HepG2 (cell line): ENCODE data around the gene PLLP. TPM values are rescaled to one million over a fixed set of nuclear protein-coding genes. Genes with fewer than 3 reads are reported as not detected.
A peak's percentile ranks its signal among the peaks of the same experiment; 100 is the strongest.

Experiments
- ATF7-NPFF ChIP-seq: sonication (generic); formaldehyde crosslinking; IDR thresholded peaks from 2 replicates; pipeline ENCODE4 v1.8.1; 2023; ENCODE audit warnings: mild to moderate bottlenecking, low read depth, missing genetic modification reagents, moderate library complexity
- FLYWCH1 ChIP-seq: sonication (generic); formaldehyde crosslinking; IDR thresholded peaks from 2 replicates; pipeline ENCODE4 v1.8.1; 2023; ENCODE audit warnings: mild to moderate bottlenecking, missing genetic modification reagents
- FOXP4 ChIP-seq: sonication (generic); formaldehyde crosslinking; IDR thresholded peaks from 2 replicates; pipeline ENCODE4 v1.4.0; 2020; ENCODE audit warnings: missing genetic modification reagents
- HMGA1 ChIP-seq: sonication (generic); formaldehyde crosslinking; conservative IDR thresholded peaks from 2 replicates; pipeline ENCODE4 v1.4.0; 2020; ENCODE audit warnings: missing genetic modification reagents
- MAX ChIP-seq: IDR thresholded peaks from 2 replicates; pipeline ENCODE4 v1.6.1; 2012; ENCODE audit warnings: inconsistent platforms
- MEF2D ChIP-seq: sonication (generic); formaldehyde crosslinking; IDR thresholded peaks from 2 replicates; pipeline ENCODE4 v1.5.1; 2020; ENCODE audit warnings: mild to moderate bottlenecking, missing genetic modification reagents
- MTA1 ChIP-seq: sonication (generic); formaldehyde crosslinking; IDR thresholded peaks from 2 replicates; pipeline ENCODE4 v1.4.0; 2020; ENCODE audit warnings: missing genetic modification reagents, mild to moderate bottlenecking, borderline replicate concordance
- ONECUT2 ChIP-seq: sonication (generic); formaldehyde crosslinking; IDR thresholded peaks from 2 replicates; pipeline ENCODE4 v1.4.0; 2020; ENCODE audit warnings: missing genetic modification reagents
- PAWR ChIP-seq: sonication (generic); formaldehyde crosslinking; IDR thresholded peaks from 2 replicates; pipeline ENCODE4 v1.4.0; 2020; ENCODE audit warnings: missing genetic modification reagents, mild to moderate bottlenecking, borderline replicate concordance
- POGZ ChIP-seq: sonication (generic); formaldehyde crosslinking; IDR thresholded peaks from 2 replicates; pipeline ENCODE4 v1.4.0; 2020; ENCODE audit warnings: mild to moderate bottlenecking, missing genetic modification reagents
- SALL2 ChIP-seq: sonication (generic); formaldehyde crosslinking; IDR thresholded peaks from 2 replicates; pipeline ENCODE4 v1.8.1; 2023; ENCODE audit warnings: mild to moderate bottlenecking, missing genetic modification reagents, inconsistent platforms
- SNAPC5 ChIP-seq: sonication (generic); formaldehyde crosslinking; IDR thresholded peaks from 2 replicates; pipeline ENCODE4 v1.8.1; 2023; ENCODE audit warnings: mild to moderate bottlenecking, missing genetic modification reagents, borderline replicate concordance
- ZBTB20 ChIP-seq: sonication (generic); formaldehyde crosslinking; IDR thresholded peaks from 2 replicates; pipeline ENCODE4 v1.8.1; 2023; ENCODE audit warnings: missing genetic modification reagents, low read depth, mild to moderate bottlenecking, borderline replicate concordance
- ZBTB49 ChIP-seq: sonication (generic); formaldehyde crosslinking; IDR thresholded peaks from 2 replicates; pipeline ENCODE4 v1.4.0; 2020; ENCODE audit warnings: missing genetic modification reagents, borderline replicate concordance
- ZNF136 ChIP-seq: sonication (generic); formaldehyde crosslinking; IDR thresholded peaks from 2 replicates; pipeline ENCODE4 v1.8.1; 2022; ENCODE audit warnings: low read depth, mild to moderate bottlenecking, moderate library complexity, missing genetic modification reagents
- ZNF841 ChIP-seq: sonication (generic); formaldehyde crosslinking; IDR thresholded peaks from 2 replicates; pipeline ENCODE4 v1.8.1; 2023; ENCODE audit warnings: missing genetic modification reagents, borderline replicate concordance
- polyA plus RNA-seq, 8 experiments: library from polyadenylated mRNA; depleted of rRNA in 3 of 8; stranded (reverse) in 7 of 8; unstranded in 1 of 8; fragments of >200 nt; fragmentation: Illumina TruSeq in 4 of 8; extraction: Trizol in 4 of 8; gene quantifications; 2 replicates each; pipeline versions ENCODE4 v1.2.1 to v1.2.3, GENCODE V29; 2011 to 2016; ENCODE audit warnings: low read depth in 4 of 8, missing spikeins in 1 of 8, mixed read lengths in 1 of 8; ENCODE audit not compliant: insufficient read depth in 1 of 8
- total RNA-seq, 5 experiments: library from RNA; depleted of rRNA; stranded (reverse); fragments of >200 nt; fragmentation: Illumina TruSeq; extraction: Trizol; gene quantifications; 2 replicates each; pipeline ENCODE4 v1.2.3, GENCODE V29; 2016; ENCODE audit warnings: low read depth in 1 of 5
- TF ChIP-seq, protein P1 (sequence below): sonication (generic); formaldehyde crosslinking; IDR thresholded peaks from 2 replicates; pipeline ENCODE4 v1.4.0; 2020; ENCODE audit warnings: mild to moderate bottlenecking, low read depth, missing genetic modification reagents
- TF ChIP-seq, protein P2 (sequence below): sonication (generic); formaldehyde crosslinking; IDR thresholded peaks from 2 replicates; pipeline ENCODE4 v1.4.0; 2020; ENCODE audit warnings: missing genetic modification reagents
- TF ChIP-seq, protein P3 (sequence below): IDR thresholded peaks from 2 replicates; pipeline ENCODE4 v1.6.1; 2016; ENCODE audit warnings: low read depth, borderline replicate concordance

PLLP gene
- total and polyA plus RNA-seq, 2 of the 13 experiments (the other 11 are each of a cell fraction or from before 2014, with no cell fraction given), result 60.6 to 127 TPM

DNA sequence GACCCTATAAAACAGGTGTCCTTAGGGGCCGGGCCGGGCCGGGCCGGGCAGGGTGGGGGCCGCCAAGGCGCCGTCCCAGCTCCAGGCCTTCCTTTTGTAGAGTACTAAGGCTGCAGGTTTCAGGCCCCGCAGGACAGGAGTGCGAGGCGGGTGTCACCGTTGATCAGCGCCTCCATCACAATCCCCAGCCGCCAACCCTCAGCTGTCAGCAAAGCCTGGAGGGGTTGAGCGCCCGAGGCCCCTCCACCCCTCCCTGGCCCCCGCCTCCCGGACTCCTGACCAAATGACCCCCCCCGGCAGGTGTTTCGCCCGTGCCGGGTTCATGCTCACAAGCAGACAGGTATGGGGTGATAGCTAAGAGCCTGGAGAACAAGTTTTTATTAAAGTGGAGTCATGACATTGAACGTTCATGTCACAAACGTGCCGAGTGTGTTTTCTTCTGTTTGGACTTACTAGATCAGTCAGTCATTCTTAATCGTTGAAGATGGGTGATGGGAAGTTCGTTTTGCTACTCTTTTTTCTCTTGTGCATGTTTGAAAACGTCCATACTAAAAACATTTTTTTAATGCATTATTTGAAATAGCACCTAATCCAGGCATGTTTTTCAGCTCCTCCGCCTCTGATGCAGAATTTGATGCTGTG is 38.9 kb downstream of the PLLP start (continued):
- TF ChIP-seq MEF2D (no peak), SNAPC5 (CRISPR knock-in tag) (no peak), POGZ (CRISPR knock-in tag) (no peak), MAX (no peak), ONECUT2 (no peak), FOXP4 (CRISPR knock-in tag) (0 out of 2 replicates have a peak, but pooled peaks have one; percentile 2), PAWR (CRISPR knock-in tag) (no peak), ZNF841 (no peak), FLYWCH1 (CRISPR knock-in tag) (no peak), ZBTB20 (CRISPR knock-in tag) (no peak), SALL2 (no peak), HMGA1 (CRISPR knock-in tag) (no peak), ZBTB49 (CRISPR knock-in tag) (no peak), MTA1 (CRISPR knock-in tag) (0 out of 2 replicates have a peak, but pooled peaks have one; percentile 20), ATF7-NPFF (no peak), ZNF136 (CRISPR knock-in tag) (no peak)
- TF ChIP-seq, protein P1, sequence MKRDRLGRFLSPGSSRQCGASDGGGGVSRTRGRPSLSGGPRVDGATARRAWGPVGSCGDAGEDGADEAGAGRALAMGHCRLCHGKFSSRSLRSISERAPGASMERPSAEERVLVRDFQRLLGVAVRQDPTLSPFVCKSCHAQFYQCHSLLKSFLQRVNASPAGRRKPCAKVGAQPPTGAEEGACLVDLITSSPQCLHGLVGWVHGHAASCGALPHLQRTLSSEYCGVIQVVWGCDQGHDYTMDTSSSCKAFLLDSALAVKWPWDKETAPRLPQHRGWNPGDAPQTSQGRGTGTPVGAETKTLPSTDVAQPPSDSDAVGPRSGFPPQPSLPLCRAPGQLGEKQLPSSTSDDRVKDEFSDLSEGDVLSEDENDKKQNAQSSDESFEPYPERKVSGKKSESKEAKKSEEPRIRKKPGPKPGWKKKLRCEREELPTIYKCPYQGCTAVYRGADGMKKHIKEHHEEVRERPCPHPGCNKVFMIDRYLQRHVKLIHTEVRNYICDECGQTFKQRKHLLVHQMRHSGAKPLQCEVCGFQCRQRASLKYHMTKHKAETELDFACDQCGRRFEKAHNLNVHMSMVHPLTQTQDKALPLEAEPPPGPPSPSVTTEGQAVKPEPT (CRISPR knock-in tag), result 0 out of 2 replicates have a peak, but pooled peaks have one; percentile 5
- TF ChIP-seq, protein P2, sequence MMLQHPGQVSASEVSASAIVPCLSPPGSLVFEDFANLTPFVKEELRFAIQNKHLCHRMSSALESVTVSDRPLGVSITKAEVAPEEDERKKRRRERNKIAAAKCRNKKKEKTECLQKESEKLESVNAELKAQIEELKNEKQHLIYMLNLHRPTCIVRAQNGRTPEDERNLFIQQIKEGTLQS (CRISPR knock-in tag), result no peak
- TF ChIP-seq, protein P3, sequence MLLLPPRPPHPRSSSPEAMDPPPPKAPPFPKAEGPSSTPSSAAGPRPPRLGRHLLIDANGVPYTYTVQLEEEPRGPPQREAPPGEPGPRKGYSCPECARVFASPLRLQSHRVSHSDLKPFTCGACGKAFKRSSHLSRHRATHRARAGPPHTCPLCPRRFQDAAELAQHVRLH (CRISPR knock-in tag), result no peak
